Measurements from ENCODE around the gene MRPL47. TPM values are rescaled to one million over a fixed set of nuclear protein-coding genes. Genes with fewer than 3 reads are reported as not detected.

Gene MRPL47
- total and polyA plus RNA-seq, 9 of the 15 experiments (the other 6 are each of a cell fraction or from before 2014, with no cell fraction given), result 101 to 437 (median 141) TPM

GRCh38 chr3:179653096-179653797 lies 48.8 kb upstream of the MRPL47 start (continued):
- no peak for TF ChIP-seq MYBL2 (IDR thresholded peaks at IDR 0.05; ENCODE audit: low read depth)
- no peak for TF ChIP-seq MYBL2 (CRISPR knock-in tag; IDR thresholded peaks at IDR 0.05; ENCODE audit: borderline replicate concordance)
- TF ChIP-seq TRIM28 (IDR thresholded peaks at IDR 0.05), result no peak
- no peak for TF ChIP-seq ZFP1 (CRISPR knock-in tag; IDR thresholded peaks at IDR 0.05)
- no peak for TF ChIP-seq CTCFL (IDR thresholded peaks at IDR 0.05; ENCODE audit: borderline replicate concordance, insufficient read depth, low read depth, low read length, poor library complexity, severe bottlenecking)
- no peak for TF ChIP-seq ZNF12 (CRISPR knock-in tag; IDR thresholded peaks at IDR 0.05)
- TF ChIP-seq ATF3 (IDR thresholded peaks at IDR 0.05), result no peak
- no peak for TF ChIP-seq ATF3 (CRISPR knock-in tag; conservative IDR thresholded peaks at IDR 0.05)
- TF ChIP-seq MTA2 (IDR thresholded peaks at IDR 0.05; ENCODE audit: low read depth), result no peak
- TF ChIP-seq DPF2 (IDR thresholded peaks at IDR 0.05), result no peak
- no peak for TF ChIP-seq ZNF232 (CRISPR knock-in tag; IDR thresholded peaks at IDR 0.05)
- no peak for TF ChIP-seq RAD51 (IDR thresholded peaks at IDR 0.05; ENCODE audit: borderline replicate concordance, low read depth)
- no peak for TF ChIP-seq RBM14 (IDR thresholded peaks at IDR 0.05; ENCODE audit: borderline replicate concordance, insufficient read depth, low read depth, low read length)
- TF ChIP-seq PHF8 (IDR thresholded peaks at IDR 0.05; ENCODE audit: borderline replicate concordance, low read length), result peak; percentile 47; the same call in 1 of the 2 replicates
- no peak for TF ChIP-seq ZNF512 (tag; IDR thresholded peaks at IDR 0.05)
- TF ChIP-seq SMAD4 (CRISPR knock-in tag; conservative IDR thresholded peaks at IDR 0.05), result no peak
- no peak for TF ChIP-seq RBM25 (IDR thresholded peaks at IDR 0.05; ENCODE audit: low read depth, low read length, severe bottlenecking)
- TF ChIP-seq BRF1 (IDR thresholded peaks at IDR 0.05; ENCODE audit: borderline replicate concordance, extremely low read depth, insufficient read length), result no peak
- TF ChIP-seq LCOR (CRISPR knock-in tag; IDR thresholded peaks at IDR 0.05), result no peak
- no peak for TF ChIP-seq TCF3 (CRISPR knock-in tag; IDR thresholded peaks at IDR 0.05)
- TF ChIP-seq ATF1 (CRISPR knock-in tag; IDR thresholded peaks at IDR 0.05), result no peak
- TF ChIP-seq ATF1 (tag; IDR thresholded peaks at IDR 0.05), result no peak
